GM18951 (cell line): ENCODE results near the gene PARP1.
"Not testable (repeated sequence)": the region's sequence is repeated elsewhere in the genome, so short reads cannot be mapped to it uniquely, and the experiment has no call there.

ENCODE experiments used
- POLR2A ChIP-seq: IDR thresholded peaks from 4 replicates; pipeline ENCODE4 v1.6.1; 2011; ENCODE audit warnings: mild to moderate bottlenecking; ENCODE audit not compliant: insufficient read length, insufficient read depth; ENCODE audit errors: extremely low read depth
- in situ Hi-C: fragments of 300-500 bp; cut with MboI; formaldehyde crosslinking; loops from one replicate; pipeline ENCODE4 v1.12.0; 2022; ENCODE audit warnings: low sequenced_read_pairs, mixed read lengths, inconsistent platforms; ENCODE audit not compliant: unreplicated experiment

Gene PARP1

GRCh38 chr1:226355016-226355415 is 52.9 kb downstream of the PARP1 start:
- in situ Hi-C loops: no loop called here
- TF ChIP-seq POLR2A: no peak

GRCh38 chr1:226353698-226354525 is 54.0 kb downstream of the PARP1 start:
- no peak for TF ChIP-seq POLR2A
- in situ Hi-C loops: no loop called here

- in situ Hi-C loops: no loop called here
- no peak for TF ChIP-seq POLR2A
Measured at GRCh38 chr1:226351709-226352108, 56.2 kb downstream of the PARP1 start.

- in situ Hi-C loops: no loop called here
- TF ChIP-seq POLR2A: no peak
Measured at GRCh38 chr1:226350519-226350865, 57.4 kb downstream of the PARP1 start.

GRCh38 chr1:226349801-226350518 is 57.9 kb downstream of the PARP1 start:
- in situ Hi-C loops: no loop called here
- TF ChIP-seq POLR2A: peak; percentile 17

- in situ Hi-C loops: no loop called here
Measured at GRCh38 chr1:226349081-226349480, 58.8 kb downstream of the PARP1 start.

GRCh38 chr1:226344441-226345259 is 63.2 kb downstream of the PARP1 start:
- TF ChIP-seq POLR2A: no peak
- in situ Hi-C loops: no loop called here

More at GRCh38 chr1:226349081-226349480, 58.8 kb downstream of the PARP1 start:
- TF ChIP-seq POLR2A: no peak

GRCh38 chr1:226342656-226343055 is 65.2 kb downstream of the PARP1 start:
- in situ Hi-C loops: no loop called here
- TF ChIP-seq POLR2A: no peak

- in situ Hi-C loops: not testable (repeated sequence)
Measured at GRCh38 chr1:226340111-226340510, 67.8 kb downstream of the PARP1 start.

- TF ChIP-seq POLR2A: no peak
- in situ Hi-C loops: no loop called here
Measured at GRCh38 chr1:226337276-226337875, 70.5 kb downstream of the PARP1 start.

- TF ChIP-seq POLR2A: no peak
- in situ Hi-C loops: no loop called here
Measured at GRCh38 chr1:226335661-226336060, 72.2 kb downstream of the PARP1 start.

- in situ Hi-C loops: no loop called here
- TF ChIP-seq POLR2A: no peak
Measured at GRCh38 chr1:226332947-226333346, 74.9 kb downstream of the PARP1 start.

- TF ChIP-seq POLR2A: no peak
- in situ Hi-C loops: no loop called here
Measured at GRCh38 chr1:226329237-226329636, 78.7 kb downstream of the PARP1 start.
